Measurements from ENCODE around the gene CCDC51.

The CCDC51 gene

DNA sequence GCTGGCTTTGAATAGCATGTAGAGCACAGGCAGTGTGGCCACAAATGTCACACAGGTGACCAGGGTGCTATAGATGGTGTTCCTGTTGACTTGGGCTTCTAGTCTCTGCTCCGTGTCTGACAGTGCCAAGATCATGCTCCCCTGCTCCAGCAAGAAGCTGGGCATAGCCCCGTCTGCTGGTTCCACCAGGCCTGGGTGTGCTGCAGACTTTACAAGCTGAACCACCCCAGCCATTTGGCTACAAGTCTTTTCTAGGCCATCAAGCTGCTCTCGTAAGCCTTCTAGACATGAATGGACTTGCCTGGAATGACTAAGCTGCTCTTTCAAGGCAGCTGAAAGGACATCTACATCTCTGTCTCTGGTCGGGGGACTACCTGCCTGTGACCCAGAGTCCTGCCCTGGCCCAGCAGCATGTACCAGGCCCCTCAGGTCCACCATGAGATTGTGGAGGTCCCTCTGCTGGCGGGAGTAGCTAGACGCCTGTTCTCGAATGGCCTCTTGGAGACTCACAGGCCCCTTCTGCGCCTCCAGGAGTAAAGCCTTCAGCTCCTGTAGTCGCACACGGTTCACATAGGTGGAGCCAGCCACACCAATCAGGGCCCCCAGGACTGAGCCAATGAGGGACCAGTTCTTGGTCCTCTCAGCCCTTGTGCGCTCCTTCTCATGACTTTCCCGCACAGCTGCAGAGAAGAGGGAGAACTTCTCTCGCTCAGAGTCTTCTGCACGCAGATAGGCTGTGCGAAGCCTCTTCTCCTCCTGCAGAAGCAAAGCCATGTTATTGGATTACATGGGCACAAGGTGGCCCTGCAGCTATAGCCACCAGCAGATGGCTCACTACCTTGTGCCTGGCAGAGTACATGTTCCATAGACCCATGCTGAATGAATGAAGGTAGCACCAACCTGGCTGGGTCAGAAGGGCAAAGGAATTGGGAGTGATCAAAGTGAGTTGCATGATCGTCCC is 7.2 kb downstream of the CCDC51 start:
- no peak for FAIRE-seq

- FAIRE-seq = no peak
Observed at GRCh38 chr3:48431224-48432029, 8.5 kb downstream of the CCDC51 start.

DNA sequence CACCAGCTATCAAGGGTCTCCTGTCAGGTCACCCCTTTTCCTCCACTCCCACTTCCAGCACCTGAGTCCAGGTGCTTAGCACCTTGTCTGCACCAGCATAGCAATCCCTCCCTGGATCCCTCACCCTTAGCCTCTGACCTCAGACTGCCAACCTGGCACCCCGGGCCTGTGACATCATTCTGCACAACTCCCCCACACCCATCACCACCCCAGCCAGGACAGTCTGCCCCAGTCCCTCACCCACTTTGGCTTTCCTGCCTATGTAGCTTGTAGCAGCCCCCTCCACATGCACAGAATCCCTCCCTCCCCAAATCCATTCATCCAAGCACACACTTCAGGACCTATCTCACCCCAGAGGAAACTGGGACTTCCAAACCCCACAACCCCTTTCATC is 9.2 kb downstream of the CCDC51 start:
- no peak for FAIRE-seq

- no peak for FAIRE-seq
Observed at GRCh38 chr3:48429960-48430707, 9.8 kb downstream of the CCDC51 start, which contains the start of gene PLXNB1. Gene PLXNB1, minus strand, starts transcription at chr3:48430086. Its CDS starts 5,475 bp downstream, at chr3:48424611.

DNA sequence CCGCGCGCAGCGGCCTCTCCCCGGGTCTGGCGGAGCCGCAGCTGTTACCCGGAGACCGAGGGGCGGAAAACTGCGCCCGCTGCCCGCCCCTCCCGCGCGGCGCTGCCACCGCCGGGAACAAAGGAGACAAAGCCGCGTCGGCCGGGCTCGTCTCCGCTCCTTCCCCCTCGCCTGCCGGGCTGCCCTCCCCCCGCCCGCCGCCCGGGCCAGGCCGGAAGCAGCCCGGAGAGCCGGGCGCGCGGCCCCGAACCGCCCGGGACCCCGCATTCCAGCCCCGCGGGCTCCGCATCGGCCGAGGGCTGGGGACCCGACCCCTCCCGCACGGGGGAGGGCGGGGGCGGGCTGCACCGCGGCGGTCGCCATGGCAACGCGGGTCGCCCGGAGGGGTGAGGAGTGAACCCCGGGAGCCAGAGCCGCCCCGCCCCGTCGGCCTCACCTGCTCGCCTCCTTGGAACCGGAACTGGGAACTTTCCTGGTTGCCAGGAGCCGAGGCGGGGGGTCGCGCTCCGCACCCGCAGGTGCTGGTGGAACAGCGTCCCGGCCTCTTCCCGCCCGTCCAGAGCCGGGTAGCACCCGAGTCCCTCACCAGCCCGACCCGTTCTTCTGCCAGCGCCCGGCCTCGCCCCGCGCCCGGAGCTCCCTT is 10.5 kb downstream of the CCDC51 start:
- FAIRE-seq = no peak

DNA sequence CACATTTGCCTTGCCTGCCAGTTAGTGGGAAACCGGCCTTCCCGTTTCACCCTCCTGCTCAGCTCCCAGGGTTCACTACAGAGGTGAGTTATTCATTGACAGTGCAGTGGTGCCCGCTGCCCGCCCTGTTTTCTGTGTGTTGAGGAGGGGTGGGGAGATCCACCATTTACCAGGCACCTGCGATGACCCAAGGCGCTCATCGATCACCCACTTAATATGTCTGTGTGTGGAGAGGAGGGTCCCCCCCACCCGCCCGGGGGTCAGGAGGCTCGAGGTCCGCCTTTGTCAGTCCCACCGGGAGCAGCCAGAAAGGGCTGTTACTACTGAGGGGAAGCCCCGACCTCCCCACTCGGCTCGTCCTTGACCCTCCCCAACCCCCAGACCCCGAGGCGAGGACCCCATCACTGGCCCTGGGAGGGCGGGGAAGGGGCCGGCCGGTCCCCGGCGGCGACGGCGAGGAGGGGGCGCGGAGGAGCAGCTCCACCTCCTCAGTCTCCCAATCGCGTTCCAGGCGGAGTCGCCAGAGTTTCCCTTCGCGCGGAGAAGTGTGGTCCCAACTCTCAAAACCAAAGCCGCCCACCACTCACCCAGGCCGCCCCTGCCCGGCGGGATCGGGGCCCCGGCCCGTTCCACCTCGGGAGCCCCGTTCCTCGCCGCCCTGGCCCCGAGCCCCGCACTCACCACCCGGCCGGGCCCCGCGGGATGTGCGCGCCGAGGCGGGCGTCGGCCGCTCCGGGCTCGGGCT is 11.2 kb downstream of the CCDC51 start:
- FAIRE-seq = no peak

GRCh38 chr3:48428088-48428571 is 11.8 kb downstream of the CCDC51 start:
- no peak for FAIRE-seq

DNA sequence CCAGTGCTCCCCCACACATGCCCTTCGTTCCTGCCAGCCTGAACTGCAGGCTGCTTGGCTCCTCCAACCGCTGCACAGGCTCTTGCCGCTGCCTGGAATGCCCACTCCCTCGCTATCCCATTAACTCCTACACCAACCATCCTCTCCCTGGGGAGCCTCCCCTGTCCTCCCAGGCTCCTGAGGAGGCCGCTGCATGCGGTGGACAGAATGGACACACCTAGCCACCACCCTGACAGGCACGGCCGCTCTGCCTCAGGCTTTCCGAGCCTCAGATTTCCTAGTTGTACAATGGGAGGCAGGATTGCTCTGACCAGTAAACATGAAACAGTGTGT is 12.3 kb downstream of the CCDC51 start:
- FAIRE-seq = no peak

- no peak for FAIRE-seq
Observed at GRCh38 chr3:48426944-48427629, 12.8 kb downstream of the CCDC51 start.

- no peak for FAIRE-seq
Observed at GRCh38 chr3:48426401-48426909, 13.5 kb downstream of the CCDC51 start.

DNA sequence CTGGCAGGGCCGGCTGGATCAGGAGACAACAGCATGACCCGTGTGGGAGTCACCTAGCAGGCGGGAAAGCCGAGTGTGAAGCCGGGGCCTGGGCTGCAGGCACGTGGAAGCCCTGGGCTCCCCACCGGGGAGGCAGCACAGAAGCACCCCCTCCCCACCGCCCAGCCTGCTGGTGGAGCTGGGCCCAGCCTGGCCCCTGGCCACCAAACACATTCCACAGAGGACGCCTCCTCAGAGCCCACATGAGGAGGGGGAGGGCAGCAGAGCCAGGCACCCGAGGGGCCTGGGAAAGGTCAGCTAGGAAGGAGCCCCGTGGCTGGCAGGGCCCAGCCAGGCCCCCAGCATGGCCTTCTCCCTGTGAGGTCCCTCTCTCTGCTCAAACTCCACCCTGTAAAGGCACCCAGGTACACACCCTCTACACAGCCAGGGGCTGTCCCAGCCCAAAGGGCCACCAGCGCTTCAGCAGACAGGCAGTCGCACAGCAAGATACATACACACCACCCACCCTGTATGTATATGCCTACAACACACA is 14.6 kb downstream of the CCDC51 start:
- no peak for FAIRE-seq

DNA sequence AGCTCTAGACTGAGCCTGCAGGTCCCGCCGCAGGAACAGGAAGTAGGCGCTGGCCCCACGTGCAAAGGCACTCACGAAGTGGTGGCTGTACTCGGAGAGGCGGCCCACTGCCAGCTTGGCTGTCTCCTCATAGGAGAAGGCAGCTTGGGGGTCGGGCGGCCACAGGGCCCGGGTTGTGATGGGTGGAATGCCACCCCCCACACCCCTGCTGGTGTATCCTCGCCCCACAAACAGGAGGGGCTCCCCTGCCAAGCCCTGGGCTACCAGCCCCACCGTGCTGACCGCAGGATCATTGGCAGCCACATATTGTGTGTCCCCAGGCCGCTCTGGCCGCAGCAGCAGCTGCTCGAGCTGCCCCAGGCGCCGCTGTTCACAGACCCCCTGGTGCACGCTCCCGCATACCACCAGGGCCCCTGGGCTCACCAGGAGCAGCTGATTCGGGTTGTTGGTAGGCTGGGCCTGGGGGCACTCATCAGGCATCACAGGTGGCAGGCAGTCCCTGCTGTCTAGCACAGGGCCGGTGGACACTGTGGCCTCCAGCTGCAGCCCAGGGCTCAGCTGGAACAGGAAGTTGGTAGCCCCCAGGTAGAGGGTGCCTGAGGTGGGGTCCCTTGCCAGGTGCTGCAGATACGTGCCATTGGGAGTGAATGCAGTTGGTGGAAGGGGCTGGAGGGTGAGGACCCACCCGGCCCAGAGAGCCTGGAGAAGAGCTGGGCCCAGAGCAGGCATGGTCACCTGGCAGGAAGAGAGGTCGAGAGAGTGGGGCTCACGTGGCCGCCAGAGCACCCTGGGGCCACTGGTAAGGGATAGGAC is 15.8 kb downstream of the CCDC51 start:
- no peak for FAIRE-seq

- no peak for FAIRE-seq
Observed at GRCh38 chr3:48423241-48423882, 16.6 kb downstream of the CCDC51 start.

- FAIRE-seq = no peak
Observed at GRCh38 chr3:48422681-48423080, 17.2 kb downstream of the CCDC51 start.

DNA sequence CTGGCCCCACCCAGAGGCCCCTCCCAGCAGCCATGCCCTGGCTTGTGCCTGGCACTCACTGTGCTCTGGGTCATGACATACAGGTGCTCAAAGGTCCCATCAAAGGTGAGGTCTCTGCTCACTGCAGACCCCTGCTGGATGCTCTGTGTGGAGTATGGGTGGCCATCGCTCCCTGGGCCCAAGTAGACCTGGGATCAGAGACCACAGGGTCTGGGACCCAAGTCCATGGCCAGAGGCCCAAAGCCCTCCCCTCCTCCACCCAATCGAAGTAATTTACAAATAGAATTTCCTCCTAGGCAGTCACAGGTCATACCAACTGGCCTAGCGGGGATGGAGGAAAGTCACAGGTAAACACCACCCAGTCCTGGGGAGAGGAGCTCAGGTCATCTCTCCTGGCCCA is 17.6 kb downstream of the CCDC51 start:
- no peak for FAIRE-seq

GRCh38 chr3:48420561-48420960 is 19.4 kb downstream of the CCDC51 start:
- FAIRE-seq = no peak

DNA sequence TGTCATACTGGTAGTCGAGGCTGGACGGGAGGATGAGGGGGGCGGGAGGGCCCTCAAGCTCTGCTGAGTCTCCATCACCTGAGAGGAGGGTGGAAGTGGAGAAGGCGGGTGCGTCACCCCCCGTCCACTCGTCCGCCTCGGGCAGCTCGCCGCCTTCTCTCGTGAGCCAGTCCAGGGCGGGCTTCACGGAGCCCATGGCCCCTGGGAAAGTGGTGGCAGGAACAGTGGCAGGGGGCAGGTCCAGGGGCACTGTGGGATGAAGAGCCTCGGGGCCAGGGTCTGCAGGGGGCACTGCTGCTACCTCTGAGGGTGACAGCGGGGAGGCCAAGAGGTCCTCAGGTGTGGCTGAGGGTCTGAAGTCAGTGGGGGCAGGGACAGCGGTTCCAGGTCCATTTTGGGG is 20.3 kb downstream of the CCDC51 start:
- FAIRE-seq = no peak

GRCh38 chr3:48419149-48419548 is 20.8 kb downstream of the CCDC51 start:
- FAIRE-seq = no peak

- no peak for FAIRE-seq
Observed at GRCh38 chr3:48418651-48419050, 21.3 kb downstream of the CCDC51 start.
